H1 (cell line): ENCODE measurements around the gene H6PD. TPM values are rescaled to one million over a fixed set of nuclear protein-coding genes. Genes with fewer than 3 reads are reported as not detected.

Experiments
- CTCF ChIA-PET: fragments of 300-600 bp; sonication (Branson Sonifier 250); formaldehyde crosslinking; loops from one replicate; lab custom pipeline; 2021; ENCODE audit not compliant: partially characterized antibody; lab: Charles Lee
- POLR2A ChIA-PET: fragments of 300-600 bp; sonication (Branson Sonifier 250); formaldehyde crosslinking; loops from one replicate; lab custom pipeline; 2021; ENCODE audit warnings: inconsistent platforms; ENCODE audit not compliant: partially characterized antibody; lab: Charles Lee
- DNase-seq, 2 experiments: peaks; one replicate each; pipeline versions ENCODE4 v3.0.0 to v3.0.0-alpha.2; 2010 to 2022; ENCODE audit warnings: low spot score in 2 of 2, low read depth in 1 of 2, mixed read lengths in 1 of 2
- FAIRE-seq: peaks from 2 replicates; lab custom pipeline; 2011; peaks lifted over from hg19 to GRCh38; lab: Jason Lieb, UNC
- H2AFZ ChIP-seq: 2 replicates; pipeline ENCODE4 v1.8.1; 2012; ENCODE audit warnings: low read length, inconsistent platforms
- H2AK5ac ChIP-seq: 2 replicates; pipeline ENCODE4 v1.6.1; 2013; ENCODE audit warnings: low read depth, low read length
- H2BK120ac ChIP-seq: replicated peaks from 2 replicates; pipeline ENCODE3; 2013; ENCODE audit warnings: low read depth, low read length, inconsistent platforms
- H2BK12ac ChIP-seq: 2 replicates; pipeline ENCODE4 v1.6.1; 2013; ENCODE audit warnings: low read depth, low read length
- H2BK15ac ChIP-seq: 2 replicates; pipeline ENCODE4 v1.6.1; 2013; ENCODE audit warnings: low read length
- H2BK20ac ChIP-seq: 2 replicates; pipeline ENCODE4 v1.6.1; 2013; ENCODE audit warnings: low read length
- H2BK5ac ChIP-seq: 2 replicates; pipeline ENCODE4 v1.6.1; 2013; ENCODE audit warnings: low read depth, low read length
- H3K14ac ChIP-seq: 2 replicates; pipeline ENCODE4 v1.6.1; 2013; ENCODE audit warnings: inconsistent platforms; ENCODE audit not compliant: insufficient read length
- H3K18ac ChIP-seq: 2 replicates; pipeline ENCODE4 v1.6.1; 2013; ENCODE audit warnings: low read length; ENCODE audit errors: extremely low read depth
- H3K23ac ChIP-seq: 2 replicates; pipeline ENCODE4 v1.6.1; 2013; ENCODE audit warnings: inconsistent platforms; ENCODE audit not compliant: insufficient read length
- H3K23me2 ChIP-seq: 2 replicates; pipeline ENCODE4 v1.6.1; 2013; ENCODE audit warnings: low read depth, low read length
- H3K27ac ChIP-seq: 2 replicates; pipeline ENCODE4 v1.6.1; 2011; ENCODE audit warnings: low read depth, low read length, inconsistent platforms
- H3K27me3 ChIP-seq, 4 experiments: replicated peaks in 1 of 4; 1 replicate in 1 of 4; 2 replicates in 3 of 4; pipeline versions ENCODE4 v1.6.1 to v1.8.1; 2011 to 2013; ENCODE audit warnings: low read length in 3 of 4, mild to moderate bottlenecking in 3 of 4, inconsistent platforms in 2 of 4, mixed read lengths in 2 of 4, moderate library complexity in 1 of 4; ENCODE audit not compliant: control insufficient read depth in 3 of 4, insufficient read depth in 3 of 4; ENCODE audit errors: extremely low read depth in 1 of 4
- H3K36me3 ChIP-seq, 4 experiments: 2 replicates each; pipeline versions ENCODE4 v1.6.1 to v1.8.1; 2011 to 2013; ENCODE audit warnings: mild to moderate bottlenecking in 4 of 4, low read length in 3 of 4, moderate library complexity in 2 of 4, control low read depth in 1 of 4, inconsistent platforms in 1 of 4; ENCODE audit not compliant: insufficient read depth in 4 of 4, control insufficient read depth in 2 of 4
- H3K4ac ChIP-seq: replicated peaks from 2 replicates; pipeline ENCODE3; 2013; ENCODE audit warnings: low read length, low read depth, mixed read lengths, inconsistent platforms; ENCODE audit not compliant: insufficient read length
- H3K4me1 ChIP-seq, 4 experiments: replicated peaks in 1 of 4; 1 replicate in 1 of 4; 2 replicates in 3 of 4; pipeline versions ENCODE4 v1.6.1 to v1.8.1; 2011 to 2013; ENCODE audit warnings: low read length in 3 of 4, inconsistent platforms in 2 of 4, mixed read lengths in 1 of 4; ENCODE audit not compliant: insufficient read depth in 4 of 4, control insufficient read depth in 3 of 4
- H3K4me2 ChIP-seq, 2 experiments: 2 replicates each; pipeline versions ENCODE4 v1.6.1 to v1.8.1; 2011 to 2013; ENCODE audit warnings: low read depth in 2 of 2, low read length in 2 of 2, control low read depth in 1 of 2, inconsistent platforms in 1 of 2, mild to moderate bottlenecking in 1 of 2; ENCODE audit not compliant: insufficient read depth in 1 of 2
- H3K4me3 ChIP-seq, 4 experiments: fragments of 200-600, 300-600 bp in 1 of 4; sonication (generic), shearing (Covaris generic), sonication (Bioruptor Twin) in 1 of 4; 2 replicates each; pipeline versions ENCODE4 v1.5.1 to v1.8.1; 2011 to 2016; ENCODE audit warnings: low read length in 4 of 4, low read depth in 3 of 4, control low read depth in 2 of 4, inconsistent platforms in 2 of 4, mild to moderate bottlenecking in 2 of 4, mixed read lengths in 1 of 4, moderate library complexity in 1 of 4; ENCODE audit not compliant: insufficient read depth in 2 of 4; ENCODE audit errors: extremely low read depth in 1 of 4
- H3K56ac ChIP-seq: replicated peaks from 2 replicates; pipeline ENCODE3; 2013; ENCODE audit warnings: low read depth, mild to moderate bottlenecking, mixed read lengths, low read length, inconsistent platforms; ENCODE audit not compliant: insufficient read length
- H3K79me1 ChIP-seq: 2 replicates; pipeline ENCODE4 v1.6.1; 2013; ENCODE audit warnings: low read depth, low read length, control low read depth
- H3K79me2 ChIP-seq, 2 experiments: 2 replicates each; pipeline versions ENCODE4 v1.6.1 to v1.8.1; 2012 to 2013; ENCODE audit warnings: low read length in 2 of 2, mild to moderate bottlenecking in 2 of 2, inconsistent platforms in 1 of 2; ENCODE audit not compliant: insufficient read depth in 2 of 2, control insufficient read depth in 1 of 2
- H3K9ac ChIP-seq, 4 experiments: replicated peaks in 1 of 4; 1 replicate in 1 of 4; 2 replicates in 3 of 4; pipeline versions ENCODE4 v1.6.1 to v1.8.1; 2011 to 2013; ENCODE audit warnings: low read depth in 3 of 4, low read length in 3 of 4, control low read depth in 2 of 4, mild to moderate bottlenecking in 2 of 4, moderate library complexity in 2 of 4, inconsistent platforms in 1 of 4; ENCODE audit errors: extremely low read depth in 1 of 4
- H3K9me3 ChIP-seq, 2 experiments: 2 replicates each; pipeline versions ENCODE4 v1.6.1 to v1.8.1; 2012 to 2013; ENCODE audit warnings: mild to moderate bottlenecking in 2 of 2, moderate library complexity in 2 of 2, control low read depth in 1 of 2, inconsistent platforms in 1 of 2, low read depth in 1 of 2, low read length in 1 of 2, mixed read lengths in 1 of 2; ENCODE audit not compliant: insufficient read depth in 2 of 2
- H4K20me1 ChIP-seq, 2 experiments: replicated peaks in 1 of 2; 2 replicates each; pipeline versions ENCODE3 to v1.8.1; 2011 to 2013; ENCODE audit warnings: inconsistent platforms in 2 of 2, low read length in 2 of 2, mild to moderate bottlenecking in 1 of 2; ENCODE audit not compliant: insufficient read depth in 2 of 2, control insufficient read depth in 1 of 2
- H4K5ac ChIP-seq: 2 replicates; pipeline ENCODE4 v1.6.1; 2013; ENCODE audit warnings: low read length, low read depth, mixed read lengths, inconsistent platforms; ENCODE audit not compliant: insufficient read length
- H4K8ac ChIP-seq: 2 replicates; pipeline ENCODE4 v1.8.0; 2013; ENCODE audit warnings: mild to moderate bottlenecking, moderate library complexity, low read length, inconsistent platforms; ENCODE audit not compliant: insufficient read depth; ENCODE audit errors: extremely low read depth
- H4K91ac ChIP-seq: replicated peaks from 2 replicates; pipeline ENCODE3; 2013; ENCODE audit warnings: low read length, mixed read lengths, inconsistent platforms; ENCODE audit not compliant: insufficient read length
- BRCA1 ChIP-seq: IDR thresholded peaks from 2 replicates; pipeline ENCODE4 v1.6.1; 2012; ENCODE audit warnings: low read depth, low read length, improper control_type of control experiment
- GABPA ChIP-seq: IDR thresholded peaks from 2 replicates; pipeline ENCODE4 v1.6.1; 2011; ENCODE audit warnings: mild to moderate bottlenecking, low read length, moderate library complexity, borderline replicate concordance; ENCODE audit not compliant: insufficient read depth
- KDM4A ChIP-seq: IDR thresholded peaks from one replicate; pipeline ENCODE4 v1.7.1; 2012; ENCODE audit warnings: low read depth, mild to moderate bottlenecking, moderate library complexity, low read length, inconsistent platforms; ENCODE audit not compliant: severe bottlenecking
- KDM5A ChIP-seq: fragments of 200-600 bp; IDR thresholded peaks from 2 replicates; pipeline ENCODE4 v1.7.1; 2012; ENCODE audit warnings: mild to moderate bottlenecking, low read length, inconsistent platforms, mixed read lengths
- PHF8 ChIP-seq: fragments of 200-600 bp; sonication (generic); conservative IDR thresholded peaks from 2 replicates; pipeline ENCODE4 v1.7.1; 2012; ENCODE audit warnings: low read depth, mild to moderate bottlenecking, inconsistent platforms, low read length, moderate library complexity
- POLR2AphosphoS5 ChIP-seq: IDR thresholded peaks from 2 replicates; pipeline ENCODE4 v1.6.1; 2011; ENCODE audit warnings: low read depth, low read length
- POU5F1 ChIP-seq: IDR thresholded peaks from 2 replicates; pipeline ENCODE4 v1.6.1; 2011; ENCODE audit warnings: low read depth, mild to moderate bottlenecking, low read length, moderate library complexity
- RFX5 ChIP-seq: IDR thresholded peaks from 2 replicates; pipeline ENCODE4 v1.6.1; 2011; ENCODE audit warnings: low read depth, low read length, improper control_type of control experiment, borderline replicate concordance
- SAP30 ChIP-seq: fragments of 300-600 bp; sonication (generic); IDR thresholded peaks from 2 replicates; pipeline ENCODE4 v1.7.1; 2012; ENCODE audit warnings: low read length, moderate library complexity, mild to moderate bottlenecking, inconsistent platforms; ENCODE audit not compliant: insufficient read depth, insufficient replicate concordance
- SP2 ChIP-seq: IDR thresholded peaks from 2 replicates; pipeline ENCODE4 v1.6.1; 2012; ENCODE audit warnings: mild to moderate bottlenecking, low read length, inconsistent platforms
- SRF ChIP-seq: IDR thresholded peaks from 2 replicates; pipeline ENCODE4 v1.6.1; 2011; ENCODE audit warnings: mild to moderate bottlenecking, low read depth, low read length, moderate library complexity
- TEAD4 ChIP-seq: IDR thresholded peaks from 2 replicates; pipeline ENCODE4 v1.6.1; 2012; ENCODE audit warnings: low read depth, low read length, inconsistent platforms, mixed read lengths
- WGBS, 2 experiments: shearing (Covaris generic) in 1 of 2; methylation state at CpG; one replicate each; pipeline versions ENCODE4 v1.1.6 to v1.1.7; 2013 to 2015; ENCODE audit warnings: low lambda C conversion rate in 2 of 2, mixed read lengths in 2 of 2, inconsistent platforms in 1 of 2, low coverage in 1 of 2, missing lambda C conversion rate in 1 of 2; ENCODE audit not compliant: insufficient replicate concordance in 2 of 2, insufficient coverage in 1 of 2, insufficient read length in 1 of 2; ENCODE audit errors: extremely low coverage in 1 of 2, missing lambda C conversion rate in 1 of 2; 5-methylcytosine and 5-hydroxymethylcytosine counted together
- polyA plus RNA-seq, 7 experiments: library from polyadenylated mRNA; depleted of rRNA in 3 of 7; stranded (reverse) in 5 of 7; unstranded in 2 of 7; fragments of >200 nt in 5 of 7; fragments of 200-250 nt in 2 of 7; gene quantifications; 1 replicate in 5 of 7; 2 replicates in 1 of 7; 4 replicates in 1 of 7; pipeline versions ENCODE4 v1.2.1 to v1.2.3, GENCODE V29; 2011 to 2013; ENCODE audit warnings: missing spikeins in 2 of 7, mixed read lengths in 2 of 7
- total RNA-seq: library from RNA; stranded (reverse); fragmentation: NEBNext Ultra II Directional; extraction: Animal tissue kit (Norgen Biotek cat#: 25700); gene quantifications from 2 replicates; pipeline ENCODE4 v1.2.1, GENCODE V29; 2021

The H6PD gene
- total and polyA plus RNA-seq, 2 of the 8 experiments (the other 6 are each of a cell fraction or from before 2014, with no cell fraction given): 3.6 to 3.8 TPM

- Histone ChIP-seq H2AK5ac (no peak overlapping the region), H3K18ac (no peak overlapping the region), H3K79me2 (no peaks in the 10 kb centered on the region), H3K27me3 (no peaks in the 10 kb centered on the region; a peak in 1 of 7 replicates), H2AFZ (no peak overlapping the region), H3K56ac (no peak overlapping the region), H4K8ac (peak overlapping the region; percentile 7; the same call in 1 of the 2 replicates), H4K5ac (no peak overlapping the region), H3K4me1 (peaks cover 9 to 34% (median 26%) of the 10 kb centered on the region in 4 experiments), H3K4me2 (no peak overlapping the region), H2BK12ac (0 out of 2 replicates have a peak overlapping the region, but pooled peaks have one; percentile 90), H3K9ac (no peak overlapping the region), H3K27ac (no peak overlapping the region), H4K91ac (no peak overlapping the region), H3K14ac (no peak overlapping the region), H2BK5ac (no peak overlapping the region), H3K9me3 (no peaks in the 10 kb centered on the region), H3K36me3 (no peaks in the 10 kb centered on the region), H3K4me3 (no peak overlapping the region), H3K23me2 (no peaks in the 10 kb centered on the region), H3K79me1 (no peaks in the 10 kb centered on the region), H3K23ac (no peak overlapping the region), H3K4ac (no peak overlapping the region), H4K20me1 (peaks cover 0 to 1% of the 10 kb centered on the region in 2 experiments), H2BK20ac (no peak overlapping the region), H2BK15ac (no peak overlapping the region), H2BK120ac (no peak overlapping the region)
- 88% methylated on average over 16 of the region's 21 CpGs; no CpG with 5 or more reads in 1 of the 2 experiments for WGBS, 2 experiments
- no peak for DNase-seq
- ChIA-PET POLR2A (interaction anchor here (0.6 to 2.2 kb wide), 5 partner anchors 12 to 752 kb away, joined by 3 to 8 read pairs (median 3); no protein-coding TSS in a partner anchor), CTCF (interaction anchor here (0.5 to 12.2 kb wide), 26 partner anchors 8 to 247 kb away, joined by 3 to 127 read pairs (median 5); partner anchors contain the start of gene H6PD)
- FAIRE-seq: no peak
- TF ChIP-seq SP2 (no peak), SAP30 (no peak), KDM4A (no peak), POLR2AphosphoS5 (no peak), SRF (no peak), GABPA (no peak), RFX5 (no peak), POU5F1 (no peak), PHF8 (no peak), KDM5A (no peak), BRCA1 (no peak), TEAD4 (no peak)
Measured at GRCh38 chr1:9248341-9249262, 14.0 kb downstream of the H6PD start.
